ENCODE data around the gene SLC2A4RG.

The SLC2A4RG gene, protein sequence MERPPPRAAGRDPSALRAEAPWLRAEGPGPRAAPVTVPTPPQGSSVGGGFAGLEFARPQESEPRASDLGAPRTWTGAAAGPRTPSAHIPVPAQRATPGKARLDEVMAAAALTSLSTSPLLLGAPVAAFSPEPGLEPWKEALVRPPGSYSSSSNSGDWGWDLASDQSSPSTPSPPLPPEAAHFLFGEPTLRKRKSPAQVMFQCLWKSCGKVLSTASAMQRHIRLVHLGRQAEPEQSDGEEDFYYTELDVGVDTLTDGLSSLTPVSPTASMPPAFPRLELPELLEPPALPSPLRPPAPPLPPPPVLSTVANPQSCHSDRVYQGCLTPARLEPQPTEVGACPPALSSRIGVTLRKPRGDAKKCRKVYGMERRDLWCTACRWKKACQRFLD

GRCh38 chr20:63739130-63740069 lies at the start of gene SLC2A4RG:
Gene SLC2A4RG, plus strand, starts transcription at chr20:63739776. Its CDS starts 137 bp downstream, at chr20:63739913.
- FAIRE-seq = no peak
- peak; percentile 98 for DNase-seq (ENCODE audit: insufficient read length, low spot score)

DNA sequence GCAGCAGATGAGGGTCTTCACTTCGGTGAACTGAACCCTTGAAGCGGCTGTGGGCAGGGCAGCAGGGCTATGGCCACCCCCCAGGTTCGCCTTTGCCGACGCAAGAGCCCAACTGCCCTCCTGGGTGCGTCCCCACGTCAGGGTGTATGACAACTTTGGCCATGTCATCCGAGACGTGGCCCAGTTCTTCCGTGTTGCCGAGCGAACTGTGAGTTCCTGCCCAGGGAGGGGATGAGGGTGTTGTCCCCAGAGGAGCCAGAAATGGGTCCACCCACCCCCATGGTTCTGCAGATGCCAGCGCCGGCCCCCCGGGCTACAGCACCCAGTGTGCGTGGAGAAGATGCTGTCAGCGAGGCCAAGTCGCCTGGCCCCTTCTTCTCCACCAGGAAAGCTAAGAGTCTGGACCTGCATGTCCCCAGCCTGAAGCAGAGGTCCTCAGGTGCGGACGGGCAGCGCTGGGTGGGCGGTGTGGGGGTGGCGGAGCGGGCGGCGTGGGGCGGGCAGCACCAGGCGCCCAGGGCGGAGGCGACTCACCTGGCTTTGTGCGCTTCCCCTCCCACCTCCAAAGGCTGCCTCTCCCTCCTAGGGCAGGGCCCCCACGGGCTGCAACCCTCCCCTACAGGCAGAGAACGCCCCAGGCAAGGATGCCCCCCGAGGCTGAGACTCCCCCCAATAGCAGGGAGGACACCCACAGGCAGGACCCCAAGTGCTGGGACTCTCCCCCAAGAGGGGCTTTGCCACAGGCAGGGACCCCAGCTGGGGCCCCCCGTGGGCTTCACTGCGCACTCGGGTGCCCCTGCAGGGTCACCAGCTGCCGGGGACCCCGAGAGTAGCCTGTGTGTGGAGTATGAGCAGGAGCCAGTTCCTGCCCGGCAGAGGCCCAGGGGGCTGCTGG lies 49.3 kb upstream of the SLC2A4RG start:
- DNase-seq (ENCODE audit: insufficient read length, low spot score) = no peak
- no peak for FAIRE-seq

DNA sequence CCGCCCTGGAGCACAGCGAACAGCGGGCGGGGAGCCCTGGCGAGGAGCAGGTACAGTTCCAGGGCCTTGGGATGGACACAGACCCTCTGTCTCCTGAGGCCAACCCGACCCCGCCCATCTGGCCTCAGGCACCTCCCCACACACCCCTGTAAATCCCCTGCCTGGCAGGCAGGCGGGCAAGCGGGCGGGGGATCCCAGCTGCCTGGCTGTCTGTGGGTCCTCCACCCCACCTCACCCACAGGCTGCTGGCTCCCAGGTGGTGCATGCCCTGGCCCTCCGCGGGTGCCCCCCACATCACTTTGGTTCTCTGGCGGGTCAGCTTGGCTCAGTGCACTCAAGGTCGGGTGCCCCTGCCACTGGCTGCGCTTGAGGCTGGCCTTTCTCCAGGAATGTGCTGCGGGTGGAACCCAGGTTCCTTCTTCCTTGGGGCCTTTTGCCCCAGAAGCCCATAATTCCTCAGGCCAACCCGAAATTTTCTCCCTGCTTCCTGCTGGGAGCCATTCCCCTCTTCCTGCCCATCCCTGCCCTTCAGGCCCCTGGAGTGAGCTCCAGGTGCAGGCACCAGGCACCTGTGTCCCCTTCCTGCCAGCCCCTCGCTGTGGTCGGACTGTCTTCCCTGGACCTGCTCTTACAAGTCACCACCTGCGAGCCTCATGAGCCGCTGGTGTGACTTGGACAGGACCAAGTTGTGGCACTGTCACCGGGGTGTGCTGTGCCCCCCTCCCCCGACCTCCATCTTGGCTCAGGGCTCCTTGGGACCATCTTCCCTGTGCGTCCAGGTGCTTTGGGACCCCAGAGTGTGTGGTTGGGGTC lies 48.5 kb upstream of the SLC2A4RG start:
- FAIRE-seq = no peak

GRCh38 chr20:63691711-63692435 lies 47.7 kb upstream of the SLC2A4RG start:
- DNase-seq (ENCODE audit: insufficient read length, low spot score) = no peak
- no peak for FAIRE-seq

More for the DNA sequence above, 48.5 kb upstream of the SLC2A4RG start:
- no peak for DNase-seq (ENCODE audit: insufficient read length, low spot score)

- DNase-seq (ENCODE audit: insufficient read length, low spot score) (no peak), FAIRE-seq (no peak)
These were observed 47.0 kb upstream of the SLC2A4RG start for GRCh38 chr20:63692436-63693082.

GRCh38 chr20:63693083-63693732 lies 46.4 kb upstream of the SLC2A4RG start:
- FAIRE-seq = no peak
- DNase-seq (ENCODE audit: insufficient read length, low spot score) = no peak

GRCh38 chr20:63693733-63694583 lies 45.6 kb upstream of the SLC2A4RG start:
- FAIRE-seq (no peak), DNase-seq (ENCODE audit: insufficient read length, low spot score) (no peak)

GRCh38 chr20:63694584-63695423 lies 44.8 kb upstream of the SLC2A4RG start:
- DNase-seq (ENCODE audit: insufficient read length, low spot score) (no peak), FAIRE-seq (no peak)

DNA sequence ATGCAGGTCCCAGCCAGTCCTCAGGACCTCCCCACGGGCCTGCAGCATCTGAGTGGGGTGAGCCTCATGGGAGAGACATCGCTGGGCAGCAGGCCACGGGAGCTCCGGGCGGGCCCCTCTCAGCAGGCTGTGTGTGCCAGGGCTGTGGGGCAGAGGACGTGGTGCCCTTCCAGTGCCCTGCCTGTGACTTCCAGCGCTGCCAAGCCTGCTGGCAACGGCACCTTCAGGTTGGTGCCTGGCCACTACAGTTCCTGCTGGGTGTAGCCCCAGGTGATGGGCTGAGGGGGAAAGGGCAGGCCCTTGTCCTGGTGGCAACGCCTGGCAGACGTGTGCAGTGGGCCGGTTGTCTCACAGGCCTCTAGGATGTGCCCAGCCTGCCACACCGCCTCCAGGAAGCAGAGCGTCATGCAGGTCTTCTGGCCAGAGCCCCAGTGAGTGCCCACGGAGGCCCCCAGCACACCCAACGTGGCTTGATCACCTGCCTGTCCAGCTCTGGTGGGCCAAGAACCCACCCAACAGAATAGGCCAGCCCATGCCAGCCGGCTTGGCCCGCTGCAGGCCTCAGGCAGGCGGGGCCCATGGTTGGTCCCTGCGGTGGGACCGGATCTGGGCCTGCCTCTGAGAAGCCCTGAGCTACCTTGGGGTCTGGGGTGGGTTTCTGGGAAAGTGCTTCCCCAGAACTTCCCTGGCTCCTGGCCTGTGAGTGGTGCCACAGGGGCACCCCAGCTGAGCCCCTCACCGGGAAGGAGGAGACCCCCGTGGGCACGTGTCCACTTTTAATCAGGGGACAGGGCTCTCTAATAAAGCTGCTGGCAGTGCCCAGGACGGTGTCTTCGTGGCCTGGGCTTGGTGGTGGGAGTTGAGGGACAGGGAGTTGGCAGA lies 43.9 kb upstream of the SLC2A4RG start:
- FAIRE-seq = no peak
- DNase-seq (ENCODE audit: insufficient read length, low spot score) = no peak

GRCh38 chr20:63696306-63696627 lies 43.3 kb upstream of the SLC2A4RG start:
- FAIRE-seq = no peak
- DNase-seq (ENCODE audit: insufficient read length, low spot score) = no peak

DNA sequence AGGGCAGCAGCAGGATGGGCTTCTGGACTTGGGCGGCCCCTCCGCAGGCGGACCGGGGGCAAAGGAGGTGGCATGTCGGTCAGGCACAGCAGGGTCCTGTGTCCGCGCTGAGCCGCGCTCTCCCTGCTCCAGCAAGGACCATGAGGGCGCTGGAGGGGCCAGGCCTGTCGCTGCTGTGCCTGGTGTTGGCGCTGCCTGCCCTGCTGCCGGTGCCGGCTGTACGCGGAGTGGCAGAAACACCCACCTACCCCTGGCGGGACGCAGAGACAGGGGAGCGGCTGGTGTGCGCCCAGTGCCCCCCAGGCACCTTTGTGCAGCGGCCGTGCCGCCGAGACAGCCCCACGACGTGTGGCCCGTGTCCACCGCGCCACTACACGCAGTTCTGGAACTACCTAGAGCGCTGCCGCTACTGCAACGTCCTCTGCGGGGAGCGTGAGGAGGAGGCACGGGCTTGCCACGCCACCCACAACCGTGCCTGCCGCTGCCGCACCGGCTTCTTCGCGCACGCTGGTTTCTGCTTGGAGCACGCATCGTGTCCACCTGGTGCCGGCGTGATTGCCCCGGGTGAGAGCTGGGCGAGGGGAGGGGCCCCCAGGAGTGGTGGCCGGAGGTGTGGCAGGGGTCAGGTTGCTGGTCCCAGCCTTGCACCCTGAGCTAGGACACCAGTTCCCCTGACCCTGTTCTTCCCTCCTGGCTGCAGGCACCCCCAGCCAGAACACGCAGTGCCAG lies 42.8 kb upstream of the SLC2A4RG start, which contains the start of gene TNFRSF6B:
TNFRSF6B (plus strand) TSS at position 25 of the 729 bp plus-strand sequence; CDS start at position 141, 116 bp downstream.
- DNase-seq (ENCODE audit: insufficient read length, low spot score) (no peak), FAIRE-seq (no peak)

DNA sequence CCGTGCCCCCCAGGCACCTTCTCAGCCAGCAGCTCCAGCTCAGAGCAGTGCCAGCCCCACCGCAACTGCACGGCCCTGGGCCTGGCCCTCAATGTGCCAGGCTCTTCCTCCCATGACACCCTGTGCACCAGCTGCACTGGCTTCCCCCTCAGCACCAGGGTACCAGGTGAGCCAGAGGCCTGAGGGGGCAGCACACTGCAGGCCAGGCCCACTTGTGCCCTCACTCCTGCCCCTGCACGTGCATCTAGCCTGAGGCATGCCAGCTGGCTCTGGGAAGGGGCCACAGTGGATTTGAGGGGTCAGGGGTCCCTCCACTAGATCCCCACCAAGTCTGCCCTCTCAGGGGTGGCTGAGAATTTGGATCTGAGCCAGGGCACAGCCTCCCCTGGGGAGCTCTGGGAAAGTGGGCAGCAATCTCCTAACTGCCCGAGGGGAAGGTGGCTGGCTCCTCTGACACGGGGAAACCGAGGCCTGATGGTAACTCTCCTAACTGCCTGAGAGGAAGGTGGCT lies 42.2 kb upstream of the SLC2A4RG start:
- DNase-seq (ENCODE audit: insufficient read length, low spot score) (no peak), FAIRE-seq (no peak)

DNA sequence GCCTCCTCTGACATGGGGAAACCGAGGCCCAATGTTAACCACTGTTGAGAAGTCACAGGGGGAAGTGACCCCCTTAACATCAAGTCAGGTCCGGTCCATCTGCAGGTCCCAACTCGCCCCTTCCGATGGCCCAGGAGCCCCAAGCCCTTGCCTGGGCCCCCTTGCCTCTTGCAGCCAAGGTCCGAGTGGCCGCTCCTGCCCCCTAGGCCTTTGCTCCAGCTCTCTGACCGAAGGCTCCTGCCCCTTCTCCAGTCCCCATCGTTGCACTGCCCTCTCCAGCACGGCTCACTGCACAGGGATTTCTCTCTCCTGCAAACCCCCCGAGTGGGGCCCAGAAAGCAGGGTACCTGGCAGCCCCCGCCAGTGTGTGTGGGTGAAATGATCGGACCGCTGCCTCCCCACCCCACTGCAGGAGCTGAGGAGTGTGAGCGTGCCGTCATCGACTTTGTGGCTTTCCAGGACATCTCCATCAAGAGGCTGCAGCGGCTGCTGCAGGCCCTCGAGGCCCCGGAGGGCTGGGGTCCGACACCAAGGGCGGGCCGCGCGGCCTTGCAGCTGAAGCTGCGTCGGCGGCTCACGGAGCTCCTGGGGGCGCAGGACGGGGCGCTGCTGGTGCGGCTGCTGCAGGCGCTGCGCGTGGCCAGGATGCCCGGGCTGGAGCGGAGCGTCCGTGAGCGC lies 41.6 kb upstream of the SLC2A4RG start:
- DNase-seq (ENCODE audit: insufficient read length, low spot score) = no peak

More for the DNA sequence above, 41.6 kb upstream of the SLC2A4RG start:
- FAIRE-seq = no peak
